GM12873 (cell line): ENCODE results near the gene MEIOB.

Experiments
- TF ChIP-seq, protein P1 (sequence below): IDR thresholded peaks from 2 replicates; pipeline ENCODE4 v1.5.1; 2012; ENCODE audit warnings: low read depth, mild to moderate bottlenecking, moderate library complexity, low read length, control low read depth; ENCODE audit not compliant: insufficient read depth; ENCODE audit errors: missing control alignments

The MEIOB gene

DNA sequence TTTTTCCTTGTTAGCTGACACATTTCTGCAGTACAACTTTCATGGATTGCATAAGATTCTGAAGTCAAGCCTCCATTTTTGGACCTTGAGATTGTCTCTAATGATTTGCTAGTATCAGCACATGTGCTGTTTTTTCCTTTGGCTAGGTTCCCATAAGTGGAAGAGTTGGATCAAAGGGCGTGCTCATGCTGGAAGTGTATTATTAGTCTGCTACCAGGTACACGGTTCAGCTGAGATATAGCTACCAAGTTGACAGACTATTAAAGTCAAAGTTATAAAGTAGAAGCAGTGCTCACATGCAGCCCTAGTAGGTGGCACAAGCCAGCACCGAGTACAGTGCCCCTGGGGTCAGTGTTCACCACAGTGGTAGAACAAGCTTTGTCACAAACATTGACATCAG, 41.8 kb downstream of the MEIOB start:
- TF ChIP-seq, protein P1, sequence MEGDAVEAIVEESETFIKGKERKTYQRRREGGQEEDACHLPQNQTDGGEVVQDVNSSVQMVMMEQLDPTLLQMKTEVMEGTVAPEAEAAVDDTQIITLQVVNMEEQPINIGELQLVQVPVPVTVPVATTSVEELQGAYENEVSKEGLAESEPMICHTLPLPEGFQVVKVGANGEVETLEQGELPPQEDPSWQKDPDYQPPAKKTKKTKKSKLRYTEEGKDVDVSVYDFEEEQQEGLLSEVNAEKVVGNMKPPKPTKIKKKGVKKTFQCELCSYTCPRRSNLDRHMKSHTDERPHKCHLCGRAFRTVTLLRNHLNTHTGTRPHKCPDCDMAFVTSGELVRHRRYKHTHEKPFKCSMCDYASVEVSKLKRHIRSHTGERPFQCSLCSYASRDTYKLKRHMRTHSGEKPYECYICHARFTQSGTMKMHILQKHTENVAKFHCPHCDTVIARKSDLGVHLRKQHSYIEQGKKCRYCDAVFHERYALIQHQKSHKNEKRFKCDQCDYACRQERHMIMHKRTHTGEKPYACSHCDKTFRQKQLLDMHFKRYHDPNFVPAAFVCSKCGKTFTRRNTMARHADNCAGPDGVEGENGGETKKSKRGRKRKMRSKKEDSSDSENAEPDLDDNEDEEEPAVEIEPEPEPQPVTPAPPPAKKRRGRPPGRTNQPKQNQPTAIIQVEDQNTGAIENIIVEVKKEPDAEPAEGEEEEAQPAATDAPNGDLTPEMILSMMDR, result no peak

DNA sequence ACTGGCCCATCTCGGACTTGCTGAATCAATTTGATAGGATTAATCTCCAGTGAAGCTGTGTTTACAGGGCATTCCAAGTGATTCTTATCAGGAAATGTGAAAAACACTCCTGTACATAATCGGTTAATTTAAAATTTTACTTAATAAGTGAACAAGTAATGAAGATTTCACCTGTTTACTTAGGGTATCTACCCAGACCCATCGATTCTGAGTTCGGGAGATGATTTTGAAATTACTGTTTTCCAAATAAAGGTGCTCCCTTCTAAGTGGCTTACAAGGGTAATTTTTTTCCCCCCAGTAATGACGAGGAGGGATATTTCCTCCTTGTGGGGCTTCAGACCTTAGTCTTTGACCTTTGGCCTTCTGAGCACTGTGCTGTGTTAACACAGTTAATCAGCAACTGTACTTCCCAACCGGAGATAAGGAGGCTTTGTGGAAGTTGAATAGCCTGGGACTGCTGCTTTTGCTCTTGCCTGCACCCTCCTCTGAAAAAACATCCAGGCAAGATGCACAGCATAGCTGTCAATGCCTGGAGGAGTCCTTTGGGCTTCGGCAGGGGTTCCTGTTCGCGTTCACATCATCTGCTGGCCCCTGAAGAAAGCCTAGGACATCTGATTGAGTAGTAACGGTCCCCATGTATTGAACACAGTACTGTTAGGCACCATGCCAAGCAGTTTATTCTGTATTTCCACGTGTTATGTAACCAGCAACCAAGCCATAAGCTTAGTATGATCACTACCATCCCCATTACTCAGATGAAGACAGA, 43.1 kb downstream of the MEIOB start:
- TF ChIP-seq, protein P1, result no peak

DNA sequence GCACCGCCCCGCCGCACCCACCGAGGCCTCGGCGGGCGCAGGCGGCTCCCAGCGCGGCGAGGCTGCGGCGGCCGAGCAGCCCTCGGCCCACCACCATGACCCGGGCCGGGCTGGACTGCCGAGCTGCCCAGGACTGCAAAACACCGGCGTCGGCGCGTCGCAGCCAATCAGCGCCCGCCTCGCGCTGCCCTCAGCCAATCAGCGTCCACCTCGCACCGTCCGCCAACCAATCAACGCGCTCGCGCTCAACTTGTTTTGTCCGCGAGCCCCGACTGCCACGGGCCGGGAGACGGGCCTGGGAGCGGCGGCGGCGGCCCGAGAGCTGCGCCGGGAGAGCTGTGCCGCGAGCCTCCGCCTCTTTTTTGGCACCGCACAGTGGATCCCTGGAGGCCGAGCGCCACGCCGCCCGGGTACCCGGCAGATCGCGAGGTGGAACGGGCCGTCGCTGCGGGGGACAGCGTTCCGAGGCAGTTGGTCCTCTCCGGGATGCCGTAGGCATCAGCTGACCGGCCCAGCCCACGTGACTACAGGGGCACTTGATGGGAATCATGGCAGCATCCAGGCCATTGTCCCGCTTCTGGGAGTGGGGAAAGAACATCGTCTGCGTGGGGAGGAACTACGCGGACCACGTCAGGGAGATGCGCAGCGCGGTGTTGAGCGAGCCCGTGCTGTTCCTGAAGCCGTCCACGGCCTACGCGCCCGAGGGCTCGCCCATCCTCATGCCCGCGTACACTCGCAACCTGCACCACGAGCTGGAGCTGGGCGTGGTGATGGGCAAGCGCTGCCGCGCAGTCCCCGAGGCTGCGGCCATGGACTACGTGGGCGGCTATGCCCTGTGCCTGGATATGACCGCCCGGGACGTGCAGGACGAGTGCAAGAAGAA, 45.0 kb downstream of the MEIOB start, which contains the start of the genes FAHD1 and HAGH:
FAHD1 (plus strand) TSS at position 516 of the 883 bp plus-strand sequence; CDS start at position 549, 33 bp downstream.
HAGH (minus strand) TSS at position 135 of the 883 bp plus-strand sequence; CDS start at position 97, 38 bp downstream.
- TF ChIP-seq, protein P1, result no peak

DNA sequence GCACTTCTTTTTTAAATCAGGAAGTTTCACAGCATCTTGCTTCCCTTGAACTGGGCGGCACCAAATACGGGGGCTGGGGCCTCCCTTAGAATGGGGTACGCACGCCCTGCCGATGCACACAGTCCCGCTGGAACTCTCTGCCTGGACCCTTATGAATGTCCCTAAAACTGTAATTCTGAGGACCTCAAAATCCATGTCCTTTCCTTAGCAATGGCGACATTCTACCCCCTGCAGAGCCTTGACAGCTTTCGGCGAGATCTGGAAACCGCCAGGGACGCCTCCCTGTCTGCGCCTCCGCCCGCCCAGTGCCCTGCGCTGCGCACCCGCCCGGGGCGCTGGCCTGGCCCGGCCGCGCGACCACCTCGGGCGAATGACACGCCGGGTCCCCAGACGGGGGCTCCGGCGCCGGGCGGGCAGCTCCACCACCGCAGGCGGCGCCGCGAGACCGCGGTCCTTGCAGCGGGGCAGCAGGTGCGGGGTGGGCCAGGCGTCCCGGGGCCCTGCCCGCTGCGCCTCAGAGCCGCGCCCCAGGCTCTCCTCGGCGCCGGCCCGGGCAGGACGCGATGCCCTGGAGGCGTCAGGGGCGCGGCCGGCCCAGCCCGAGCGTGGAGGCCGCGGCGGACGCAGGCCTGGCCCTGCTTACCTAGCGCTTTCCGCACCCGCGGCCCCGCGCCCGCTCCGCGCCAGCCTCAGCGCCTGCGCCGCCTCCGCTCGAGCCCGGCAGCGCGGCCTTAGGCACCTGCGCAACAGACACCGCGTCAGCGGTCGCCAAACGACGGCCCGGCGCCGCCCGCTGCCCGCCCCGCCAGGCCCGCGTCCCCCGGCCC, 45.9 kb downstream of the MEIOB start:
- TF ChIP-seq, protein P1, result no peak

DNA sequence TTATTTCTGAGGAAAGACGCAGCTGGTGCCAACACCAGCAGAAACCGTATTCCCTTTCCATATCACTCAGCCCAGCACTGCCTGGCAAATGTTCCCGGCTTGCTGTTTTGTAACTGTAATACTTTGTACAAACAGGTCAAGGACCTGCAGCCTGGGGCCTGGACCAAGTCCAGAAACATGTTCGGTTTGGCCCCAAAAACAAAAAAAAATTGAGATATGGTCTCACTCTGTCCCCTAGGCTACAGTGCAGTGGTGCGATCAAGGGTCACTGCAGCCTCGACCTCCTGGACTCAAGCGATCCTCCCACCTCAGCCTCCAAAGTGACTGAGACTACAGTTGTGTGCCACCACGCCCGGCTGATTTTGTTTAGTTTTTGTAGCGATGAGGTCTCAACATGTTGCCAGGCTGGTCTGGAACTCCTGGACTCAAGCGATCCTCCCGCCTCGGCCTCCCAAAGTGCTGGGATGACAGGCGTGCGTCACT, 46.5 kb downstream of the MEIOB start:
- TF ChIP-seq, protein P1, result no peak

DNA sequence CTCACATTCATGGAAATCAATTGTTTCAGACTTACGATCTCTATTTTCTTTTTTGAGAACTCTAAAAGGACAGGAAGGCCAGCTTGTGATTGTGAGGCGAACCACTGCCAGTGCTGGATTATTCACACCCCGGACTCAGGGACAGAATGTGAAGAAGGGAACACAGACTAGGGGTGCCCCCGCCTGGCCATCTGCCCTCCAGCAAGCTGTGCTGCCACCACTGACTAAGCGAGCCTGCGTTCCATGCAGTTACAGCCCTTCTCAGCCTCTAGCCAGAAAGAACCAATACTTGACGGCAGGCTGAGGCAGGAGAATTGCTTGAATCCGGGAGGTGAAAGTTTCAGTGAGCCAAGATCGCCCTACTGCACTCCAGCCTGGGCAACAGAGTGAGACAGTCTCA, 48.1 kb downstream of the MEIOB start:
- TF ChIP-seq, protein P1, result peak; percentile 31
